B cell (primary cell): ENCODE results near the gene BEST2.

Experiments
- CTCF ChIP-seq: fragments of 200-600 bp; IDR thresholded peaks from one replicate; pipeline ENCODE4 v1.8.0; 2022; ENCODE audit warnings: antibody characterized with exemption, mild to moderate bottlenecking
- EZH2 ChIP-seq: IDR thresholded peaks from 2 replicates; pipeline ENCODE4 v1.6.1; 2012; ENCODE audit warnings: borderline replicate concordance, low read depth, mild to moderate bottlenecking, moderate library complexity, low read length; ENCODE audit not compliant: insufficient read depth, poor library complexity, severe bottlenecking

GRCh38 chr19:12733369-12734214 is 18.0 kb upstream of the BEST2 start:
- TF ChIP-seq CTCF = peak; percentile 69
- no peak for TF ChIP-seq EZH2
